Daoy (cell line): Measurements from ENCODE around the gene GRIN2C. TPM values are rescaled to one million over a fixed set of nuclear protein-coding genes. Genes with fewer than 3 reads are reported as not detected.
A peak's percentile ranks its signal among the peaks of the same experiment; 100 is the strongest.
"Not testable (repeated sequence)": the region's sequence is repeated elsewhere in the genome, so short reads cannot be mapped to it uniquely, and the experiment has no call there.

Source experiments
- DNase-seq: peaks from one replicate; pipeline ENCODE4 v3.0.0-alpha.2; 2015; ENCODE audit warnings: low read depth
- total RNA-seq: library from RNA; depleted of rRNA; stranded (reverse); fragments of >200 nt; shearing (Covaris generic); gene quantifications from 2 replicates; pipeline ENCODE4 v1.2.3, GENCODE V29; 2014

The GRIN2C gene
- total RNA-seq, 1 experiment from 2014 or later, result not detected

DNA sequence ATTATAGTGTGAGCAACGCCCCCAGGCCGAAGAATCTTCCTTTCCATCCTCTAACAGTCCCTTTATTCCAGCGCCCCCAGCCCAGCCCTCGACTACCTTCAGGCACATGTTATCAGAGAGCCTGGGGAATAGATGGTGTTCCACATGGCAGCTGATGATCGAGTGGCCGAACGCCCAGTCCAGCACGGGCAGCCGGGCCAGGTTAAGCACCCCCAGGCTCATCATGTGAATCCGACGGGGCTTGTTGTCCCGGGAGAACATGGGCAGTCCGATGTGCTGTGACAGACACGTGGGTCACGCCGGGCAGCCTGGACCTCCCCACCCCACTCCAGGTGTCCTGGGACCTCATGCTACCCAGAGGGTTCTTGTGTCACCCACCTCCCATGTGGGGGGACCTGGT is 19.6 kb upstream of the GRIN2C start:
- DNase-seq, result no peak

- DNase-seq, result no peak
These were observed 19.0 kb upstream of the GRIN2C start for GRCh38 chr17:74878658-74879057.

GRCh38 chr17:74877592-74878548 is 18.2 kb upstream of the GRIN2C start:
- DNase-seq, result peak; percentile 58

DNA sequence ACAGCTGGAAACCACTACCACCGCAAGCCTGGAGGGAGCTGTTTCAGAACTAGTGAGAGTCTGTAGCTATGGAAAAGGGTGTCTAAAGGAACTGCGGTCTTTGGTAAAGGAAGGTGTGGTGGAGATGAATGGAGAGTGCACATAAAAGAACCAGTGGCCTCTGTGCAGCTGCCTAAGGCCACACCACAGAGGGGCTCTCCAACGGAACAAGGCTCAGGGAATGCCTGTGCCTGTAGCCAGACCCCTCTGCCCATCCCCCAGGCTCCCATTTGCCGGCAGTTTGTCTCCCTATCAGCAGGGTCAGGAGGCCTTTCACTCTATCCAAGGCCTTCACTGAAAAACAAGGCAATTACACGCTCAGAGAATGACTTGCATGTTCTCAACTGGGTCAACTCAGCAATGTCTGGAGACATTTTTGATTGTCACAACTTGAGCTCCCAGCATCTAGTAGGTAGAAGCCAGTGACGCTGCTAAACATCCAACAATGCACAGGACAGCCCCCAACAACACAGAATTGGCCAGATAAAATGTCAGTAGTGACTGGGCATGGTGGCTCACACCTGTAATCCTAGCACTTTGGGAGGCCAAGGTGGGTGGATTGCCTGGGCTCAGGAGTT is 16.4 kb upstream of the GRIN2C start:
- DNase-seq, result no peak

DNA sequence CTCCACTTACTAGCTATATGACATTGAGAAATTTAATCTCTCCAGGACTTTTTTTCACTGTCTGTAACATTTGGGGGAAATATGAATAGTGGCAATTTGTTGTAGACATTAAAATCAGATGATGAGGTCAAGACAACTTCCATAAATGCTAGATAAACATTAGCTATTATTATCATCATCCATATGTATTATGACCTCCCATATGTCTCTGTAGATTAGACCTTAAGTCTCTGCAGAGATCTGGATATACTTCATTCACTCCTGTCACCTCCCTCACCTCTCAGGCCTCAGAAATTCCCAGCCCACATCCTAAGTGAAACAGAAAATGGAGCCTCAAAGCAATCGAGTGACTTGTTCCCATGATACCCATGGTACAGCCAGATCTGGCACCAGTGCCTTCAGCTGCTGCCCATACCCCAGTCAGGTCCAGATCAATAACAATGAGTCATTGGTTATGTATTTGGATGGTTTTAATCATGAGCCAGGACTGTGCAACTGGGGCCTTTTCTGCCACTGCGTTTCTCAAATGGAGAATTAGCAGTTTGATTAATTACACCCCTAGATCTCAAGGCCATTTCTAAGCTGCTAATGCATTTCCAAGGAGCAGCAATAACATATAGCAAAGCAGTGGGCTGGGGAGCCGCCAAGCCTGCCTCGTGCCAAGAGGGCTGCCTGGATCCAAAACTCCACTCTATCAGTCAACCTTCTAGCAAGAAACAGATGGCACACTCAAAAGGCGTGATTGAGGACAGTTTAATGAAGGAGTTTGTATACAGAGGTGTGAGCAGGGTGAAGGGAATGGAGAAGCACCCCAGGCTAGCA is 15.7 kb upstream of the GRIN2C start:
- DNase-seq, result no peak

DNA sequence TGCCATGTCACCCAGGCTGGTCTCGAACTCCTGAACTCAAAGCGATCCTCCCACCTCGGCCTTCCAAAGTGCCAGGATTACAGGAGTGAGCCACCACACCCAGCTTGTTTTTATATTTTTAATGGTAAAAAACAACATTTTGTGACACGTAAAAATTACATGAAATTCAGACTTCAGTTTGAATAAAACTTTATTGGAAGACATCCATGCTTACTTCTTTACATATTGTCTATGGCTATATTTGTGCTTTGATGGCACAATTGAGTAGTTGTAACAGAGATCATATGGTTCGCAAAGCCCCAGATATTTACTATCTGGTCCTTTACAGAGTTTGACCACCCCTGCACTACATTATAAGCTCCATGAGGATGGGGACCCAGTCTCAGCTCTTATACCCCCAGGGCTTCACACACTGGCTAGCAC is 14.9 kb upstream of the GRIN2C start:
- no peak for DNase-seq

DNA sequence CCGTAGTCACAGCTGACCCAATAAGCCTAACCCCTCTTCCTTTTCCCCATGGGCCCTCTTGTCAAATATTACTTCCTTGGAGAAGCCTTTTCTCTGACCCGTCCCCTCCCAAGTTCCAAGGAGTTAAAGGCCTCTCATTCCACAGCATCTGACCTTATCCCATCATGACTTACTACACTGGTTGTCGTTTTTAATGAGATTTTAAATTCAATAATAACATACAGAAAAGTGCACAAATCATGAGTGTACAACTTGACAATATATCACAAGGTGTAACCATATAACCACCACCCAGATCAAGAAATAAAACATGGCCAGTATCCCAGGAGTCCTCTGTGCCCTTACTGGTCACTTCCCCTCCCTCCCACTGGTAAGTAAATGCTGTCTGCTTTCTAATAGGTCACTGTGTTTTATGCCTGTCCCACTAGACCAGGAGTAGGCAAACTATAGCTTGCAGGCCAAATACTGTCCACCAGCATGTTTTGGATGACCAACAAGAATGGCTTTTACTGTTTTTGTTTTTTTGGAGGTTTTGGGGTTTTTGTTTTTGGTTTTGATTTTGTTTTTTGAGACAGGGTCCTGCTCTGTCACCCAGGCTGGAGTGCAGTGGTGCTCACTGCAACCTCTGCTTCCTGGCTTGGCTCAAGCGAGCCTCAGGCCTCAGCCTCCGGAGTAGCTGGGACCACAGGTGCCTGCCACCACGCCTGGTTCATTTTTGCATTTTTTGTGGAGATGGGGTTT is 14.4 kb upstream of the GRIN2C start:
- no peak for DNase-seq

DNA sequence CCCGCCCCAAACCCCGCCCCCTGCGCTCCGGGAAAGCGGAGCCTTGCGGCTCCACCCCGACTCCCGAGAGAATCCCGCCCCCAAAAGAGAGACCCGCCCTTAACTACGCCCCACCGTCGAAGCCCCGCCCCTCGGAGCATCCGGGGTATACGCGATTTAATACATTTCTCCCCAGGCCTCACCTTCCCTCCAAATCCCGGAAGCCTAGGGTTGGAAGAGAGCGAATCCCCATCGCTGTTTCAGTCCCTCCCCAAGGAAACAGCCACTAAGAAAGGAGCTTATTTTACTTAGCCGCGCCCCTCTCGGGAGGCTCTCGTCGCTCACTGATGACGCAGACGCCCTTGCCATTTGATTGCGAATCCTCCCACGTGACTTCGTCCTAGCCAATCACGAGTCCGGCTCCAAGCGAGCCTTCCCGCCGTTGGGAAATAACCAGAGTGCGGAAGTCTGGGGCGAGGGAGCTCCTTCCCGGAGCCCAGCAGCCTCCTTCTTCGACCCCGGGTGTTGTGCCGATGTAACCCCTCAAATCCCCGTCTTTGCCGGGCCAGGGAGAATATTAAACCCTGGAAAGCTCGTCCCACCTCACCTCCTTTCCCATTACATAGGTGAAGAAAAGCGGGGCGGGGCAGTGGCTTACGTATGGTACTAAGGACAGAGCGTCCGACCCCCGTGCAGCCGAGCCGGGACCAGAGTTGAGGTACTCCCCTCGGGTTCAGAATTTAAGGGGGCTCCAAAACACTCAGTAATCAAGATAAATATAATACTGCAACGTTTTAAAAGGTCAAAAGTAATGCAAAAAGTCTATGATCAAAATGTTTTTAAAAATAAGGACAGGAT is 13.6 kb upstream of the GRIN2C start:
- peak; percentile 99 for DNase-seq

GRCh38 chr17:74872313-74873036 is 12.8 kb upstream of the GRIN2C start, which contains the start of gene FDXR:
TSS of gene FDXR (minus strand) at chr17:74872994. CDS start at chr17:74872944, 50 bp downstream.
- no peak for DNase-seq

GRCh38 chr17:74871356-74872076 is 11.8 kb upstream of the GRIN2C start:
- DNase-seq, result no peak

DNA sequence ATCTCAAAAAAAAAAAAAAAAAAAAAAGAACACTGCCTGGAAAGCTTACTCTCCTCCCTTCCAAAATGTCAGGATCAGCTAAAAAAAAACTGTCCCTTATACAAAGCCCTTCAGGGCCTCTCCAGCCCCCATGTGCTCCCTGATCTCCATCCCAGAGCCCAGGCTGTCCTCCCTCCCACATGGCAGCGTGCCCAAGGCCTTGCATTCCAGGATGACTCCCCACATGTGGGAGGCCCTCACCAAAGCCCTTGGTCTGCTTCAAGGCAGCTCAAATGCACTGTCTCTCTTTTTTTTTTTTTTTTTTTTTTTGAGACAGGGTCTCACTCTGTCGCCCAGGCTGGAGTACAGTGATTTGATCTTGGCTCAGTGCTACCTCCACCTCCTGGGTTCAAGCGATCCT is 10.8 kb upstream of the GRIN2C start:
- DNase-seq, result peak; percentile 82

DNA sequence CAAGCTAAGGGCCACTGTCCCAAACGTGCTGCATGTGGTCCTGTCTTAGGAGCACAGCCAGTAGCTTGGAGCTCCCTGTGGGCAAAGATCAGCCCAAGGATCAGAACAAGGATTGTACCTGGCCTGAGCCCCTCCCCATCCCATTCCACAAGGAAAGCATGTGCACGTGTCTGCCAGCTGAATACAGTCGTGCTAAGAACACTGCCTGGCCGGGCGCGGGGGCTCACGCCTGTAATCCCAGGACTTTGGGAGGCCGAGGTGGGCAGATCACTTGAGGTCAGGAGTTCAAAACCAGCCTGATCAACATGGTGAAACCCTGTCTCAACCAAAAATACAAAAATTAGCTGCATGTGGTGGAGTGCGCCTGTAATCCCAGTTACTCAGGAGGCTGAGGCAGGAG is 10.3 kb upstream of the GRIN2C start:
- DNase-seq, result not testable (repeated sequence)

DNA sequence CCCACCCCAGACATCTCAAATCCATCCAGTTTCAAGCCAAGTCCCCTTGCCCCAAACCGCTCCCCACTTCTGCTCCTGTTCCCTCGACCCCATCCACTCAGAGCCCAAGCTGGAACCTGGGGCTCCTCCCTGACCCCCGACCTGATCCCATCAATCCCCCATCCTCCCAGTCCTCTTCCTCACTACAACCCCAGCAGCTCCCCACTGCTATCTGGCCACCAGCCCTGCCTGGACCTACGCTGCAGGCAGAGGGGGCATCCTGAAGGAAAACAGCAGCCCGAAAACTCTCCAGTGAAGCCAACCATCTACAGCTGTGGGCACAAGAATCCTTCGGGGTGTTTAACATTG is 9.2 kb upstream of the GRIN2C start:
- no peak for DNase-seq

- DNase-seq, result no peak
These were observed 8.7 kb upstream of the GRIN2C start for GRCh38 chr17:74868251-74868907.

GRCh38 chr17:74866198-74866835 is 6.6 kb upstream of the GRIN2C start:
- DNase-seq, result no peak

DNA sequence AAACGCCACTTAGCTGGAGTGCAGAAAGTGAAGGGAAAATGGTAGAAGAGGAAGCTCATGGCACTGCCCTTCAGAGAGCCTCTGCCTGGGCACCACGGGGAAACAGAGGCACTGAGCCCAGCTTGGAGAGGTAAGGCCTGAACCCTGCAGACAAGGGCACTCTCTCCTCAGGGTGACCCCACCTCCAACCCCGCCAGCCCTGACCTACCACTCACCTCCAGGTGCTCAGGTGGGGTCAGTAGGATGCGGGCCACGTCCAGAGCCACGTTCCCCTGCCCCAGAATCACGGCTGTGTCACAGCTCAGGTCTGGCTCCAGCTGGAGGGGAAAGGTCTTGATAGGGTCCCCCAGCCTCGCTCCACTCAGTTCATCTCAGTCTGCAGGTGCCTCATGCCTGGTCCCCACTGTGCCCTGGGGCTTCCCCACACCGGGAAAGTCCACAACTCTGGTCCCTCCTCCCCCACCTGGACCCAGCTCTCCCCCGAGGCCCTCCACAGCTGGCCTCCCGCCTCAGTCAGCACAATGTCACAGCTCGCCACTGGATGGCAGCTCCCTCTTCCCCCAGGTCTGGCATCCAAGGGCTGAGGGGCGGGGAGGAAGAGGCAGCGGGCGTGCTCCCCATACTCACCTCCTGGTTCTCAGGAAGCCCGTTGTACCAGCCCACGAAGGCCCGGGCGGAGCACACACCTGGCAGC is 6.0 kb upstream of the GRIN2C start:
- DNase-seq, result no peak

- DNase-seq, result peak; percentile 69
These were observed 5.2 kb upstream of the GRIN2C start for GRCh38 chr17:74864866-74865395.
